Kidney tubule cell (primary cell): ENCODE results near the gene LGALS1.
A peak's percentile ranks its signal among the peaks of the same experiment; 100 is the strongest.

ENCODE experiments used
- DNase-seq: peaks from one replicate; pipeline ENCODE4 v3.0.0-alpha.2; 2018; ENCODE audit warnings: low spot score

Gene LGALS1

DNA sequence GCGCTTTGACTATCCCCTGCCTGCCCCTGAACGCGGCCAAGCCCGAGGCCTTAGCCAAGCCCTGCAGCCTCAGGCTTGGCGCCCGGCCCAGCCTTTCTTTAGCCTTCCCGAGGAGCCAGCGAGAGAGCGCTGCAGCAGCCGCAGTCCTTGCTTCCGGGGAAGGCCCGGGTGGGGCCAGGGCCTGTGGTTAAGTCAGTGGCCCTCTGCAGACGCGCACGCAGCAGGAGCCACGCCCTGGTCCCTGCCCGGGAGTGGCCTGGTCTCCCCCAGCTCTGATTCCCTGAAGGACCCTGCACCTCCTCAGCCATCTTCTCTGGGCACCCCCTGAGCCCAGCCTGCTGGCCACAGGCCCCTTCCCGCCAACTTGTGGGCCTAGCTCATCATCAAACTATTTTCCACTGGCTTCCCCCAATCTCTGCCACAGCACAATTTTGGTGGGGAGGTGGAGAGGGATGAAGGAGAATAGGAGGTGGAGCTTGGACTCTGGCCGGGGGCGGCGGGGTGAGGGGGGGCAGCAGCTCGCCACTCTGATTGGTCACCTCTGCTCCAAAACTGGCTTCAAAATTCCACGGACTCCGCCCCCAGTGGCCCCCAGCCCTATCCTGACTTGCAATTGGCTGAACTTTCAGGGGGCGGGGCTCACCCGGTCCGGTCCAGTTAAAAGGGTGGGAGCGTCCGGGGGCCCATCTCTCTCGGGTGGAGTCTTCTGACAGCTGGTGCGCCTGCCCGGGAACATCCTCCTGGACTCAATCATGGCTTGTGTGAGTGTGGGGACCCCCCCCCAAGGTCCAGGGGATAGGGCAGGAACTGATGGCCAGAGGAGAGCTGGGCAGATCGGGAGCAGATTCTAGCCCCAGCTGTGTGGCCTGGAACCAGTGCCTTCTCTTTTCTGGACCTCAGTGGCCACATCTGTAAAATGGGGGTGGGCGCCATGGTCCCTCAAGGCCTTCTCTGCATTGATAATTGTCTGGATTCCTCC is at the start of gene LGALS1:
LGALS1 (plus strand) TSS at position 686 of the 979 bp plus-strand sequence; CDS start at position 753, 67 bp downstream.
- DNase-seq: peak; percentile 95

DNA sequence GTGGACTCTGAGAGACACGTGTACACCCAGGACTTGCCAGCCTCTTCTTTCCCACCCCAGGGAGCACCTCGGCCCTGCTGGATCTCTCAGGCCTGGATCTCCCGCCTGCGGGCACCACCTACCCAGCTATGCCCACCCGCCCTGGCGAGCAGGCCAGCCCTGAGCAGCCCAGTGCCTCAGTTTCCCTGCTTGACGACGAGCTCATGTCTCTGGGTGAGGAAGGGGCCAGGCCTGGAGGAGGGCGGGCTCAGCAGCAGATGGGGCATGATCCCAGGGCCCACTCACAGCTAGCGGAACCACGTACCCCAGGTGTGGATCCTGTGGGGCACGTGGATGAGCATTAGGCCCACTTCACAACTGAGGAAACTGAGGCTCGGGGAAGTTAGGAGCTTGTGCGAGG is 49.7 kb upstream of the LGALS1 start:
- DNase-seq: no peak

DNA sequence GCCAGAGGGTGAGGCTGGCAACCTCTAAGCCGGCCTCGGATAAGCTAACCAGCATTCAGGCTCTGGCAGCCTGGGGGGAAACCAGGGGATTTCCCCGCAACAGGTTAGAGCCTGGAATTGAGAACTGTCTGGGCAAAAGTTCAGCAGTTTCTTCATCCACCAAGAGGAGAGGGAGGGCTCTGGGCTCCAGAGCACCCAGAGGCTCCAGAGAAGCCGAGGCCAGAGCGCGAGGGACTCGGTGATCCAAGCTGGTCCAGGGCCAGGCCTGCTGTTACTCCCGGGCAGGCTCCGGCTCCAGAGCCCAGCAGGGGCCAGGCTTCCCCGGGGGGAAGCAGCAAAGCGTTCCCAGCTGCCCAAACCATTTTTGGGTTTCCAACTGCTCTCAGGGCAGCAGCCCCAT is 49.3 kb upstream of the LGALS1 start:
- DNase-seq: peak; percentile 19

DNA sequence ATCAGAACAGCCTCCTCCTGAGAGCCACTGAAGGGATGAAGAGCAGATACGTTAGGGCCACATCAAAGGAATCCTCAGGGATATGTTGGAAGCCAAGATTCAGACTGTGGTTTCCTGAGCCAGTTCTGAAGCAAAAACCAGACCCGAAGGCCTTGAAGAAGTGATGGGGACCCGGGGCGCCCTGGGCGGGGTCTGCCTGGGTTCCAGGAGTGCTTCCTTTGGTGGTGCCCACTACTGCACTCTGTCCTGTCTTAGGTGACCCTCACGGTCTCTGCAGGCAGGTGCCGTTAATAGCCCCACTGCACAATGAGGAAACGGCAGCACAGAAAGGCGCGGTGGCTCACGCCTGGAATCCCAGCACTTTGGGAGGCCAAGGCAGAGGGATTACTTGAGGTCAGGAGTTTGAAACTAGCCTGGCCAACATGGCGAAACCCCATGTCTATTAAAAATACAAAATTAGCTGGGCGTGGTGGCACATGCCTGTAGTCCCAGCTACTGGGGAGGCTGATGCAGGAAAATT is 48.8 kb upstream of the LGALS1 start:
- no peak for DNase-seq

DNA sequence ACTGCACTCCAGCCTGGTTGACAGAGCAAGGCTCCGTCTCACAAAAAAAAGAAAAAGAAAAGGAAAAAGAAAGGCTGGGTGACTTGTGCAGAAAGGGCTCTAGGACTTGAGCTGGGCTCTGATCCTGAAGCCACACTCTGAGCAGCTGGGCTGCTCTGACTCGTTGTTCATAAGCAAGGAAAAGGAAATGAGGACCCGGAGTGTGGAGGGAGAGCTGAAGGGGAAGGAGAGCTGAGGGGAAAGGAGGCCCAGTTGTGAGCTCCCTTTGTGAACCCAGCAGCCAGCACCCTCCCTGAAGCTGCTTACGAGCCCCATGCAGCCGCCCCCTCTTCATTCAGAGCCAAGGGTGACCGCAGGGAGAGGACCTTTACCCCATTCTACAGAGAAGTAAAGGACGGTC is 48.3 kb upstream of the LGALS1 start:
- peak; percentile 35 for DNase-seq

DNA sequence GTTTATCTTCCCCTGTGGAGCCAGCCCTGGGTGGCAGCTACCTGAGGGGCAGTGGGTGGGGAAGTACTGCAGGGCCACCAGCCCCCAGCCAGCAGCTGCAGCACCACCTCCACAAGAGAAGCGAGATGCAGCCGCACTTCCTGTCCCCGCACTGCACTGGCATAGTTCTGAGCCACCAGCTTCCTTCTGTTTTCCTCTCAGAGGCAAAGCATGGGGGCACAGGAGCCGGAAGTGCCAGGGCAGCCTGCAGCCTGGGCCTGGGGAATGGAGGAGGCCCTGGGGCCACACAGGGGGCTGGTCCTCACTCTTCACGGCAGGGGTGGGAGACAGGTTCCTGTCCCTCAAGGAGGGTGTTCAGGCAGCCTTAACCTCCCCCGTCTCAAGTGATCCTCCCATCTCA is 47.9 kb upstream of the LGALS1 start:
- DNase-seq: no peak

DNA sequence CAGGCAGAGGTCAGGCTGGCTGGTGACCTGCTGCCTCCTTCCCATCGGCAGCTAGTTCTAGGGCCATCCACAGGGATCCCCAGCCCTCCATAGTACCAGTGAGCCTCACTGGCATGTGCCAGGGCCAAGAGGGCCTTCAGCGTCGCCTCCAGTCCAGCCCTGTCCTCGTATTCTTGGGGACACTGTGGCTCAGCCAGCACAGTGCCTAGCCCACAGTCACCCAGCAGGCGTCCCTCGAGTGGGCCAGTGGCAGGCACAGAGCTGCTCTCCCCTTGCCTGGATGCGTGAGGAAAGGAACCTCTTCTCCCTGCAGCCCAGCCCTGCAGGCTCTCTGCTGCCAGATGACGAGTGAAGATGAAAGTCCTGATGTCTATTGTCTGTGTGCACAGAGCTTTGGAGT is 46.6 kb upstream of the LGALS1 start:
- no peak for DNase-seq

DNA sequence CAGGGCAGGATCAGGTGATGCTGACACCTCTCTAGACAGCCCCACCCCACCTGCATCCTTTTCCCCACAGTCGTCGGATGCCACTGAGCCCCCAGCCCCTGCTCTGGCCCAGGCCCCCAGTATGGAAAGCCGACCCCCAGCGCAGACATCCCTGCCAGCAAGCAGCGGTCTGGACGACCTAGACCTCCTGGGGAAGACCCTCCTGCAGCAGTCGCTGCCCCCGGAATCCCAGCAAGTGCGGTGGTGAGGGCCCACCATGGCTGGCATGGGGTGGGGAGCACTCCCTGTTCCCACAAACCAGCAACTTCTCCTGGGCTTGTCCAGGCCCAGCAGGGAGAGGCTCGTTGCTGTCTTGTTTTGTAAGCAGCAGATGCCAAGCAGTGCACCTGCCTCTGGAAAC is 45.5 kb upstream of the LGALS1 start:
- DNase-seq: no peak

DNA sequence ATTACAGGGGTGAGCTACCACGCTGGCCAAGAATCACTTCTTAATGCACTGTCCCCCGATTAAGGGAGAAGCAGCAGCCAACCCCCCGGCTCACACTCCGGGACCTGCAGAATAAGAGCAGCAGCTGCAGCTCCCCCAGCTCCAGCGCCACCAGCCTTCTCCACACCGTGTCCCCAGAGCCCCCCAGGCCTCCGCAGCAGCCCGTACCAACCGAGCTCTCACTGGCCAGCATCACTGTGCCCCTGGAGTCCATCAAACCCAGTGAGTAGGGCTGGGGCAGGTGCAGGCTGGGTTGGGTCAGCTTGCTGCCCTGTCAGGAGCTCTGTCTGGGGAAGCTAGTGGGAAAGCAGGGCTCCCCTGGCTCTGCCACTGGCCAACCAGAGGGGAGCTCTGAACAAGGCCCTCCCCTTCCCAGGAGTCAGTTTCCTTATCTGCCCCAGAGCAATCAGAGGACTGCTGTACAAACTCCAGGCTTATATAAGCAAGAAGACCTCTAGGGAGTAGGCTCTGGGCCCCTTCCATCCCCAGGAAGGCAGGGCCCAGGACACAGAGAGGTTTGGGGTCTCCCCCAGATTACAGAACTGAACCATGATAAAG is 44.5 kb upstream of the LGALS1 start:
- DNase-seq: no peak

DNA sequence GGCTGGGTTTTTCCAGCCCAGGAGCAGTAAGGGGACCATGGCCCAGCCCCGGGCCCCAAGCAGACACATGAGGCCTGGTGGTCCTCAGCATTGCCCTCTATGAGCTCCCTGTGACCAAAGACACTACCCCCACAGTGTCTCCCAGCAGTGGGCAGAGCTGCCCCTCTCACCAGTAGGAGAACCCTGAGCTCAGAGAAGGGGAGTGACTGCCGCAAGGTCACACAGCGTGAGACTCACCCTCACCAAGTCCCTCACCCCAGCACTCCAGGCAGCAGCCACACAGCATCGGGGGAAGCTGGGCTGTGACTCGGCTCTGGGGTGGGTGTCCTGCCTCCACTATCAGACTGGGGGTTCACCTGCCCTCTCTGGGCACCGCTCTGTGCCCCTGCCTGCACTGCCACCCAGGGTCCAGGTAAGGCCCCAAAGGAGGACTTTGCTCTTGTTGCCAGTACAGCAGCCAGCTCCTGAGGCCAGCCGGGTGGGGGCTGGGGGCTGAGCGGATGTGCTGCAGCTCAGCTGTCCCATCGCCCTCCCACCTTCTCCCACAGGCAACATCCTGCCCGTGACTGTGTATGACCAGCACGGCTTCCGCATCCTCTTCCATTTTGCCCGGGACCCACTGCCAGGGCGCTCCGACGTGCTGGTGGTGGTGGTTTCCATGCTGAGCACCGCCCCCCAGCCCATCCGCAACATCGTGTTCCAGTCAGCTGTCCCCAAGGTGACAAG is 43.8 kb upstream of the LGALS1 start:
- DNase-seq: no peak

DNA sequence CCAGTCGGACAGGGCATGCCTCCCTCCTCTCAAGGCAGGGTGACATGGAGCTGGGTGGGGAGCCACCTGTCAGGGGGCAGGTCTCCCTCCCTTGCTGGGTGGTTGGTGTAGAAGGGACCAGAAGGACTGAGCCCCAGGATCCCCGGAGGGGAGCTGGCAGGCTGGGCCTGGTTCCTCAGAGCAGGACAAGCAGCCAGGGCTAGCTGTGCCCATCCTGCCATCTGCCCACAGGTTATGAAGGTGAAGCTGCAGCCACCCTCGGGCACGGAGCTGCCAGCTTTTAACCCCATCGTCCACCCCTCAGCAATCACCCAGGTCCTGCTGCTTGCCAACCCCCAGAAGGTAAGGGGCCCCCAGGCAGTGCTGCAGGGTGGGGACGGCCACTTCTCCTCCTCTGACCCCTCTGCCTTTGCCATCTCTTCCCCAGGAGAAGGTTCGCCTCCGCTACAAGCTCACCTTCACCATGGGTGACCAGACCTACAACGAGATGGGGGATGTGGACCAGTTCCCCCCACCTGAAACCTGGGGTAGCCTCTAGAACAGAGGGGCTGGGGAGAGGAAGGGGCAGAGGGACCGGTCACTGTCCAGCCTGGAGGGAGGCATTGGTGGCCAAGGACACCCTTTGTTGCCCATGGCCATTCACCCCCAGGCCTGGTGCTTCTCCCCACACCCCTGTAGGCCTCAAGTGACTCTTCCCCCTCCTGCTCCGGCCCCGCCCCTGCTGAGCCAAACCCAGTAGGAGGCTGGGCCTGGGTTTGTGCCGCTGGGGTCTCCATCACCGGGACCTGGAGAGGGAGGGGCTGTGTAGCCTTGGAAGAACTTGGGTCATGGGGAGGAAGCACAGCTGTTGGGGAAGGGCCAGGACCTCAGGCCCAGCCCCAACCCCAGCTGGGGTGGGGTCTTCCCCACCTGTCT is 43.0 kb upstream of the LGALS1 start:
- no peak for DNase-seq

DNA sequence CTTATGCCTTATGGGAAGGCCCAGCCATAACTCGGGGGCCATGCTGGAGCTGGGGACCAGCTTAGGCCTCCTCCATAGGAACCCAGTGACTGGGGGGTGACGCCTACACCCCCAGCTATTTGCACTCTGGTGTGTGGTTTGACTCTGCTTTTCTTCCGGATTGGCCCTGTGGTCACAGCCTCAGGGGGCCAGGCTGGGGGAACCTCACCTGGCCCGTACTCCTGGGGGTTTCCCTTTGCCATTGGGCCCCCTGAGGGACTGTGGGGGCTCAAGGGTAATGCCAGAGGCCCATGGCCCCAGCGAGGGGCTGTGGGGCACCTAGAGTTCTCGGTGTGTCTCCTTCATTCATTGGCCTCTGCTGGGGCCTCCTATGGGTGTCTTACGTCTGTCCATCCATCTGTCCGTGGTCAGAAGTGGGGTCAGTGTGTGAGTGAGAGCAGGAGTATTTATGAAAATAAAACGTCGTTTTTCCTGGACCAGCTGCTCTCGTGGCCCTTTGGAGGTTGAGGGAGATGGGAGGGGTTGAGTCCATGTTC is 42.3 kb upstream of the LGALS1 start:
- no peak for DNase-seq

DNA sequence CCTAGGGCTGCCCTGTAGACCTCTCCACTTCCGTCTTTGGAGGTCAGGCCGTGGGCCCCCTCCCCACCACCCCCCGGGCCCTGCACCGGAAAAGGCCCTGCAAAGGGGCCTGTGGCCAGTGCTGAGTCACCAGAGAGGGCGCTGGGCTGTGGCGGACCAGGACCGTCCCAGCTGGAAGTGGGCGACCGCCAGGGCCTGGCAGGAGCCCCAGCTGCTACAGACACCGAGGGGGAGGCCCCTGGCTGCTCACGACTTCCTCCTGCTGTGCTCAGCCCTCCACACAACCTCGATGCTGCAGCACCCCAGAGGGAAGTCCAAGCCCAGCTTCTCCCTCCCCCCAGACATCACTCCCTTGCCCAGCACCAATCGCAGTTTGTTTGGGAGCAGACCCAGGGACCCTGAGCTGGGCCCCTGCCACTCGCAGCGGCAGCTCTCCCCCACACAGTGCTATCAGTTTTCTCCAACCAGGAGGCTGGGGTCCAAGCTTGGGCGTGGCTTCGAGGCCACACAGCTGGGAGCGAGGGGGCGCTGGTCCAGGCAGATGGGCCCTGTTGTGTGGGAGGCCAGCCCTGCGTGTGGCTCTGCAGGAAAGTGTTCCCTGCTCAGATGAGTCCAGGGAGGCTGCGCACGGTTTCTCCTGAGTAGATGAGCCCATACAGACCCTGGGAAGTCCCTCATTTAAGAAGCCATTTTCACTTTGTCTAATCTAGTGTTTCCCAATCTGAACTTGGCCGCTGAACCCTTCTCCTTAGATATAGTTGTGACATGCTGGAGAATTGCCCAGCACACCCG is 41.6 kb upstream of the LGALS1 start:
- DNase-seq: peak; percentile 60

DNA sequence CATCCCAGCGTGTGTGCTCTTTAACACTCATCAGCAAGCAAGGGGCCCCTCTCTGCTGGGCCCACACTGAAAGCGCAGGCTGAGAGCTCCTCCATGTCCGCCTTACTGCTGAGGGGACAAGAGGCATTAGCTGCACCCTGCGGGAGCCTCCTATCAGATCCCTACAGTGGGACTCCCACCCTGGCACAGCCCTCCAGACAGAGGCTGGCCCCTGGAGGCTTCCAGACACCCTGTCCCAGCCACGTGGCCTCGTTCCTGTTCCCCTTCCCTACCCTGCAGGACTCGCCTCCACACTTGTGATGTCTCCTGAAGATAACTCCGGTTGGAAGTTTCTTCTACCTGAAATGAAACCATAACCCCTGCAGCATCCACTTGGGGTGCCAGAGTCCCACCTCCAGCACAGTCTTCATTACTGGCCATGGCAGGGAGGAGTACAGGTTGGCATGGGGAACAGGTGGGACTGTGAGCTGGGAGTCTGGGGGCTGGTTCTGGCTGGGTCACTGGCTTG is 41.0 kb upstream of the LGALS1 start:
- DNase-seq: no peak

DNA sequence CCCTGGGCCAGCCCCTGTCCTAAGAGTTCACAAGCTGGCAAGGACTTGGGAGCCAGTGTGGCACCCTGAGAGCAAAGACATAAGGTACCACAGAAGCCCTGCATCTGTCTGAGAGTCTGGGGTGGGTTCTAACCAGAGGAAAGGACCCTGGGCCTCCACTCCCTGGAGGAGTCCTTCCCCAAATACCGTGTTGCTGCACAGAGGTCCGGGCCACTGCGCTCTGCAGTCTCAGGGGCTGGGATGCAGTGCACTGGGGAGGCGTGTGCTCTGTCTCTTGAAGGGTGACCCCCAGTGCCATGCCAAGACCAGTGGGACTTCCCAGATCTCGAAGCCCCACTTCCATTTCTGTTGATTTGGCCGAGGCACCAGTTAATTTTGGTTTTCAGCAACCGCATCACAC is 40.3 kb upstream of the LGALS1 start:
- DNase-seq: no peak

DNA sequence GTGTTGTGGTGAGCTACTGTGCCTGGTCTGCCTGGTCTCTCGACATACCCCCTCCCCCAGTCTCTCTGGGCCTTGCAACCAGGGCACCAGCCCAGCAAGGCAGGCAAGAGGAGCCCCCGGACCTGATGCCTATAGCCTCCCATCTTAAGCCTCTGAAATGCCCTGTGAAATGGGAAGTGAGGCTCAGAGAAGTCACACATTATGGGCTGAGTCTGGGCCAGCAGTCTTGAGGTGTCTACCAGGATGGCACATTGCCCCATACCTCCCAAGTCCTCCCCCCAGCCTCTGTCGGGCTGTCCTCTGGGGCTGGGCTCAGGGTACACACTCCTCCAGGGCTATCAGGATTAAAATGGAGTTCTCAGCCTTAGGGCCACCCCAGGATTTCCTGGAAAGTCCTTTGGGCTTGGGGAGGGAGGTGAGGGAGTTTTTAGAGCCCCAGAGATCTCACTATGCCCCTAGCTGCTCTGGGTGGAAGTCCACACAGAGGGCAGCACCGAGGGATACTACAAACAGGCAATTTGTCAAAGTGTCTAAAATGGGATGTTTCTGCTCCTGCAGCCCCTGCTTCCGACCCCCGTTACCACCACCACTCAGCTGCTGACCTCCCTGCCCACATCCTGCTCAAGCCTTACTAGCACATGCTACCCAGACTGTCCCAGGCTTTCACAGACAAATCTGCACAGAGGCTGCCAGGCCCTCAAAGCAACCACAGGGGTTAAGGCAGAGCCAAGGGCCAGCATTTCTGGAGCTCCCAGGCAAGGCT is 39.1 kb upstream of the LGALS1 start:
- DNase-seq: no peak

DNA sequence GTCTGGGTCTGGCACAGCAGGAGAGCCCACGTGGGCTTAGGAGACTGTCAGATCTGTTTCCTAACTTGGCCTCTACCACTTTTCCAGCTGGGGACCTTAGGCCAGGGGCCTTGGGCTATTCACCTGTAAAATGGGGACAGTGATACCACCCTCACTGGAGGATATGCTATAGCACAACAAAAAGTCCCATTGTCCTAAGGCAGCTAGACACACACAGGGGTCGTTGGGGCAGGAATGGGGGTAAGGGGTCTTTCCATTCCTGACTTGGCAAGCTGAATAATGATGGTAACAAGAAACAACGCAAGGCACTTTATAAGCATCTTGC is 38.5 kb upstream of the LGALS1 start:
- DNase-seq: no peak

DNA sequence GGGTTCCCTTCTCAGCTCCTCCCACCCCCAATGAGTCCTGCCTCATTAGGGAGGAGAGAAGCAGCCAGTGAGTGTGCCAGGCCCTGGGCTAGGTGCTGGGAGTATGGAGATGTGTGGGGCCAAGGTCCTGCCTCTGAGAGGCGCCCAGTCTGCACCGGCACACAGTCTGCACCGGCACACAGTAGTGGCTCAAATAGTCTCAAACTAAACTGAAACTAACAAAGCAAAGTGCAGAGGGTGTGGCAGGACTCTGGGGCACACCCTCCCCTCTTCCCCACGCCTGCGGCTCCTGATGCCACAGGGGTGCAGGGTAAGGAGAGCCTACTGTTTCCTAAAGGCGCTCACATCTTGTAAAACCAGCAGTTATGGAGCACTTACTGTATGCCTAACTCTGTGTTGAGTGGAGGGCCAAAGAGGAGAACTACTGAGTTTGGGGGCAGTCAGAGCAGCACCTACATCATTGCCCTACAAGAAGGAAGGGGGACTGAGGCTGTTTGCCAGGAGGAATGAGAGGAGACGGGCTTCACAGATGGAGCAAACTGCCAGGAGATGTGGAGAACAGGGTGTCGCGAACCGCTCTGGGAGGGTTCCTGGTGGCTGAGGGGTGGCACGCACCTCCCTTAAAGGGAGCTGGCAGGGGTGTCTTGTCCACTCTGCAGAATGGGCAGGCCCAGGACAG is 36.9 kb upstream of the LGALS1 start:
- no peak for DNase-seq
